ENCODE measurements around the gene LMBRD1. TPM values are rescaled to one million over a fixed set of nuclear protein-coding genes. Genes with fewer than 3 reads are reported as not detected.
A peak's percentile ranks its signal among the peaks of the same experiment; 100 is the strongest.

The LMBRD1 gene
- total and polyA plus RNA-seq, 2 of the 4 experiments (the other 2 are of a cell fraction), result 3.9 to 8.7 TPM

DNA sequence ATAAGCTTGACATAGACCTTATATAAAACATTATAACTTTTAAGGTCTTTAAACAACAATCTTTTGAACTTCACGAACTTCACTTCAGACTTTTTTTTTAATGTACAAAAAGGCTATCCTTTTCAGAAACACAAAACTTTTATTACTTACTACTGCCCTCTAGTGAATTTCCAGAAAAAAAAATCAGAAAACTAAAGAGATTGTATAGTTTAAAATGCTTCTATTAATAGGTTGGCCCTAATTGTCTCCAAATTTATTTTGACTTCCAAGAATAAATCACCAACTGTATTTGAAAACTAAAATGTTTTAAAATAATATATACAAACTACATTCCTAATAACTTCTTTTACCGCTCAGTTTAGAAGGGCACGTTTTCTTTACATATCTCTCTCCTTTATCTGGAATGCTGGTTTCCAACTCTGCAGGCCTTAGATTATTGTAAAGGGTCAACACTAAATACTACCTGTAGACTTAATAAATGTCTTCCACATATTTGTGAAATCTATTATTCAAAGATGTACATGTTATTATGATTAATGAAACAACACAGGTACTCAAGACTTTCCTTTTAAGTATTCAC, 66.8 kb downstream of the LMBRD1 start:
- dilution Hi-C loops (cut with HindIII; ENCODE audit: low sequenced_read_pairs, unreplicated experiment), result no loop called here
- ChIA-PET CTCF (interaction anchor here (0.6 kb wide), 1 partner anchor 1356 kb away, joined by 3 read pairs; no protein-coding TSS in a partner anchor), POLR2A (ENCODE audit: unreplicated experiment) (interaction anchor here (0.6 kb wide), 1 partner anchor 766 kb away, joined by 3 read pairs; no protein-coding TSS in a partner anchor)
- H3K9me3 ChIP-seq (ENCODE audit: control insufficient read depth, insufficient read depth, low read length), result no peaks in the 10 kb centered on the region
- no peak overlapping the region for H4K5ac ChIP-seq (ENCODE audit: low read depth, low read length)
- in situ Hi-C loops (cut with MboI; ENCODE audit: low sequenced_read_pairs), result no loop called here
- no peak overlapping the region for H3K4ac ChIP-seq (ENCODE audit: low read depth, low read length)
- no peak overlapping the region for H3K56ac ChIP-seq (ENCODE audit: extremely low read depth, insufficient read depth, low read length)
- H2AK9ac ChIP-seq (replicated peaks; ENCODE audit: low read depth, low read length, poor library complexity), result no peak overlapping the region
- H4K20me1 ChIP-seq (ENCODE audit: insufficient read depth, low read length), result no peaks in the 10 kb centered on the region
- no peak overlapping the region for H2AFZ ChIP-seq (replicated peaks; ENCODE audit: low read length, poor library complexity)
- H2BK5ac ChIP-seq (ENCODE audit: low read depth, low read length, poor library complexity, severe bottlenecking), result no peak overlapping the region
- no peak overlapping the region for H3K14ac ChIP-seq (replicated peaks; ENCODE audit: low read depth, low read length)
- intact Hi-C loops (cut with micrococcal nuclease), result loop anchor here (10.0 kb wide), 2 partner anchors 835 to 1095 kb away; partner anchors contain the start of gene ADGRB3
- no peak overlapping the region for H3K4me3 ChIP-seq (ENCODE audit: insufficient read depth, low read depth, low read length)
- BruUV-seq (replicated peaks), result no TSS peak
- no peak overlapping the region for H4K91ac ChIP-seq (ENCODE audit: insufficient read depth, low read depth, low read length)
- H2AK5ac ChIP-seq (ENCODE audit: low read depth, low read length), result no peak overlapping the region
- no peak overlapping the region for H4K8ac ChIP-seq (ENCODE audit: low read depth in 2 of 2, low read length in 2 of 2)
- peaks cover under 1% of the 10 kb centered on the region; the same call in 1 of the 2 replicates for H3K9me1 ChIP-seq (ENCODE audit: insufficient read depth, low read length)
- ATAC-seq (ENCODE audit: low read depth) (no peak), DNase-seq (peak; percentile 7)
- no peak overlapping the region for H2BK120ac ChIP-seq (ENCODE audit: low read depth, low read length)
- H2BK20ac ChIP-seq (ENCODE audit: low read depth, low read length), result no peak overlapping the region
- no peak overlapping the region for H3K27ac ChIP-seq (ENCODE audit: insufficient read depth, low read length)
- no peak overlapping the region for H2BK15ac ChIP-seq (ENCODE audit: low read depth, low read length)
- H3K79me1 ChIP-seq (ENCODE audit: low read depth in 1 of 2, low read length in 2 of 2), result no peaks in the 10 kb centered on the region; a peak in 1 of 4 replicates
- WGBS, 2 experiments (ENCODE audit: extremely low coverage in 2 of 2, insufficient read length in 1 of 2), result no CpG with 5 or more reads among the region's 3 CpGs
- no peaks in the 10 kb centered on the region for H3K36me3 ChIP-seq (ENCODE audit: control insufficient read depth, insufficient read depth, low read length)
- H3K18ac ChIP-seq (ENCODE audit: low read depth, low read length), result no peak overlapping the region
- TF ChIP-seq FOS (IDR thresholded peaks at IDR 0.05; ENCODE audit: low read depth, low read length), result no peak
- peak; percentile 42 for TF ChIP-seq CTCF (conservative IDR thresholded peaks at IDR 0.05; ENCODE audit: low read depth, low read length)
- H3K4me1 ChIP-seq (ENCODE audit: control insufficient read depth, insufficient read depth, low read length), result no peaks in the 10 kb centered on the region
- H3K23ac ChIP-seq (ENCODE audit: low read depth, low read length), result no peak overlapping the region
- H3K4me2 ChIP-seq (ENCODE audit: low read depth, low read length), result no peak overlapping the region
- no peaks in the 10 kb centered on the region for H3K27me3 ChIP-seq (ENCODE audit: control insufficient read depth, insufficient read depth, low read length)
- no peak overlapping the region for H3K9ac ChIP-seq (ENCODE audit: low read depth, low read length)
